RWPE1 (cell line): ENCODE measurements around the gene TUNAR.

ENCODE experiments used
- CTCF ChIA-PET: fragments of 350-600 bp; sonication (Branson Sonifier 250); formaldehyde crosslinking; extraction: SDS; loops from one replicate; lab custom pipeline; 2021; lab: Yijun Ruan, JAX
- POLR2A ChIA-PET: fragments of 400-600 bp; formaldehyde crosslinking; extraction: SDS; loops from one replicate; lab custom pipeline; 2020; ENCODE audit warnings: antibody characterized with exemption; ENCODE audit not compliant: low non-redundant PET; lab: Yijun Ruan, JAX
- DNase-seq: peaks from one replicate; pipeline ENCODE4 v3.0.0; 2012; ENCODE audit warnings: low spot score
- H3K27ac ChIP-seq: fragments of 450-650 bp; 2 replicates; pipeline ENCODE4 v1.5.1; 2017
- CTCF ChIP-seq: fragments of 450-650 bp; conservative IDR thresholded peaks from 2 replicates; pipeline ENCODE4 v1.5.1; 2017; ENCODE audit warnings: low read depth, mild to moderate bottlenecking

Gene TUNAR

GRCh38 chr14:95910628-95911027, 34.0 kb downstream of the TUNAR start:
- POLR2A ChIA-PET: no interaction called here
- CTCF ChIA-PET: interaction anchor here (0.6 kb wide), 1 partner anchor 383 kb away, joined by 4 read pairs; no protein-coding TSS in a partner anchor

GRCh38 chr14:95911456-95911855, 34.8 kb downstream of the TUNAR start:
- TF ChIP-seq CTCF: no peak
- no peak for DNase-seq
- CTCF ChIA-PET: no interaction called here
- H3K27ac ChIP-seq: no peak overlapping the region
- POLR2A ChIA-PET: no interaction called here

More at GRCh38 chr14:95910628-95911027, 34.0 kb downstream of the TUNAR start:
- DNase-seq: no peak
- TF ChIP-seq CTCF: no peak
- no peak overlapping the region for H3K27ac ChIP-seq

GRCh38 chr14:95915330-95915729, 38.7 kb downstream of the TUNAR start:
- DNase-seq: no peak
- no peak overlapping the region for H3K27ac ChIP-seq
- ChIA-PET POLR2A (no interaction called here), CTCF (no interaction called here)
- TF ChIP-seq CTCF: no peak

GRCh38 chr14:95918466-95918865, 41.8 kb downstream of the TUNAR start:
- POLR2A ChIA-PET: no interaction called here
- TF ChIP-seq CTCF: no peak
- DNase-seq: no peak
- H3K27ac ChIP-seq: no peak overlapping the region
- CTCF ChIA-PET: no interaction called here

- TF ChIP-seq CTCF: no peak
- no peak overlapping the region for H3K27ac ChIP-seq
- DNase-seq: no peak
- ChIA-PET POLR2A (no interaction called here), CTCF (no interaction called here)
Measured at GRCh38 chr14:95920769-95921438, 44.3 kb downstream of the TUNAR start.

- TF ChIP-seq CTCF: no peak
- no peak for DNase-seq
- ChIA-PET POLR2A (no interaction called here), CTCF (no interaction called here)
- H3K27ac ChIP-seq: no peak overlapping the region
Measured at GRCh38 chr14:95922080-95922479, 45.4 kb downstream of the TUNAR start.
